Breast epithelium (tissue), 4 donors: ENCODE measurements around the gene ELAVL4. TPM values are rescaled to one million over a fixed set of nuclear protein-coding genes. Genes with fewer than 3 reads are reported as not detected.

Source experiments
- DNase-seq, 2 donors: peaks; one replicate each; pipeline ENCODE4 v3.0.0-alpha.2; 2019; ENCODE audit warnings: low spot score in 2 of 2
- H3K27ac ChIP-seq, 2 donors: fragments of 200-600 bp; sonication (generic) in 1 of 2; one replicate each; pipeline ENCODE4 v1.5.1; 2016 to 2019; ENCODE audit warnings: mild to moderate bottlenecking in 1 of 2
- H3K27me3 ChIP-seq, 2 donors: fragments of 200-600 bp; sonication (generic) in 1 of 2; one replicate each; pipeline versions ENCODE4 v1.5.1 to v1.6.0; 2017 to 2019; ENCODE audit warnings: control low read depth in 1 of 2, mild to moderate bottlenecking in 1 of 2
- H3K36me3 ChIP-seq: fragments of 200-600 bp; one replicate; pipeline ENCODE4 v1.5.1; 2019
- H3K4me1 ChIP-seq, 2 donors: fragments of 200-600 bp; sonication (generic); one replicate each; pipeline ENCODE4 v1.5.1; 2016 to 2019; ENCODE audit warnings: control low read depth in 1 of 2
- H3K4me3 ChIP-seq, 3 donors: fragments of 200-600 bp; sonication (generic); 1 replicate in 2 of 3; 2 replicates in 1 of 3; pipeline ENCODE4 v1.5.1; 2016 to 2019; ENCODE audit warnings: mild to moderate bottlenecking in 3 of 3, moderate library complexity in 2 of 3
- H3K9me3 ChIP-seq, 2 donors: fragments of 200-600 bp; sonication (generic) in 1 of 2; one replicate each; pipeline ENCODE4 v1.5.1; 2016 to 2019; ENCODE audit warnings: control low read depth in 1 of 2
- POLR2A ChIP-seq: fragments of 450-650 bp; IDR thresholded peaks from one replicate; pipeline ENCODE4 v1.6.1; 2016; ENCODE audit warnings: antibody characterized with exemption, mild to moderate bottlenecking, moderate library complexity
- POLR2AphosphoS5 ChIP-seq, 3 donors: sonication (generic); formaldehyde crosslinking; IDR thresholded peaks; one replicate each; pipeline ENCODE4 v1.6.1; 2017; ENCODE audit warnings: antibody characterized with exemption in 3 of 3
- intact Hi-C: fragments of 100-400 bp; cut with DNase I; formaldehyde crosslinking; loops from one replicate; pipeline ENCODE4 v1.15.1; 2023; ENCODE audit warnings: low total_unique reads
- total RNA-seq, 3 donors: library from RNA; depleted of rRNA; stranded (reverse); fragments of >200 nt; gene quantifications; one replicate each; pipeline ENCODE4 v1.1.0, GENCODE V29; 2016
- TF ChIP-seq, protein P1 (sequence below), 3 donors: fragments of 450-650 bp; IDR thresholded peaks; one replicate each; pipeline ENCODE4 v1.5.1; 2016 to 2017; ENCODE audit warnings: antibody characterized with exemption in 3 of 3, mild to moderate bottlenecking in 3 of 3, moderate library complexity in 3 of 3

The ELAVL4 gene
- total RNA-seq, 3 donors from 2014 or later = not detected

DNA sequence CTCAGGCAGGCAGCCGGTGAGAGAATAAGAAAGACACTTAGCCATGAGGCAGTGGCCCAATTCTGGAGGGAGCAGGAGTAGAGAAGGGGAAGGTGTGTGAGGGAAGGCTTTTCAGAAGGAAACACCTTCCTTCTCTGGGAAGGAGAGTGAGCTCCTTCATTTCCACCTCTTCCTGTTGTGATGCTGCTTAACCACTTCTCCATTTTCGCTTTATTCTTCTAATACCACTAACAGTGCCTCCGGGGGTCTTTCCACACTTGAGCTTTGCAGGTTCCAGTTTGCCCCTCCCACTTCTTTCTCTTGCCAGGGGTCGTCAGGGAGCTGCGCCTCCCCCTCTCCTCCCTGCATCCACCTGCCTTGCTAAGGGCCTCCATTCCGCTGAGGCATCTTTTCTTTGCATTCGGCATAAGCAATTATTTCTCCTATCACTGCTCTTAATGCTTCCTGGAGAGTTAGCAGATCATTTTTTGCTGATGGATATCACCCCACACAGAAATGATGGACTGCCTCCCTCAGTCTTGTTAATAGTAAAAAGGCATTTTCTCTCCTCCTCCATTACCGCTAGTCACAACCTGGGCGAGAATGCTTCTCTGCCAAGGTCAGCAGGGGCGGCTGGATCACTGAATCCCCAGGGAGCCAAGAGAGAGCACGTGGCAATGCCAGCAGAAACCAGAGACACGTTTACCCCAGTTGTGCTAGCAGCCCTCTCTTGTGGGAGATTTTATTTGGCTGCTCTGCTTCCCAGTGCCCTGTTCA, 74.8 kb downstream of the ELAVL4 start:
- DNase-seq = no peak
- TF ChIP-seq, protein P1, sequence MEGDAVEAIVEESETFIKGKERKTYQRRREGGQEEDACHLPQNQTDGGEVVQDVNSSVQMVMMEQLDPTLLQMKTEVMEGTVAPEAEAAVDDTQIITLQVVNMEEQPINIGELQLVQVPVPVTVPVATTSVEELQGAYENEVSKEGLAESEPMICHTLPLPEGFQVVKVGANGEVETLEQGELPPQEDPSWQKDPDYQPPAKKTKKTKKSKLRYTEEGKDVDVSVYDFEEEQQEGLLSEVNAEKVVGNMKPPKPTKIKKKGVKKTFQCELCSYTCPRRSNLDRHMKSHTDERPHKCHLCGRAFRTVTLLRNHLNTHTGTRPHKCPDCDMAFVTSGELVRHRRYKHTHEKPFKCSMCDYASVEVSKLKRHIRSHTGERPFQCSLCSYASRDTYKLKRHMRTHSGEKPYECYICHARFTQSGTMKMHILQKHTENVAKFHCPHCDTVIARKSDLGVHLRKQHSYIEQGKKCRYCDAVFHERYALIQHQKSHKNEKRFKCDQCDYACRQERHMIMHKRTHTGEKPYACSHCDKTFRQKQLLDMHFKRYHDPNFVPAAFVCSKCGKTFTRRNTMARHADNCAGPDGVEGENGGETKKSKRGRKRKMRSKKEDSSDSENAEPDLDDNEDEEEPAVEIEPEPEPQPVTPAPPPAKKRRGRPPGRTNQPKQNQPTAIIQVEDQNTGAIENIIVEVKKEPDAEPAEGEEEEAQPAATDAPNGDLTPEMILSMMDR (IDR thresholded peaks at IDR 0.05) = no peak
- TF ChIP-seq POLR2AphosphoS5 (IDR thresholded peaks at IDR 0.05) (no peak), POLR2A (no peak)
- Histone ChIP-seq H3K36me3 (no peaks in the 10 kb centered on the region), H3K27ac (no peak overlapping the region), H3K4me1 (no peaks in the 10 kb centered on the region), H3K27me3 (no peaks in the 10 kb centered on the region), H3K4me3 (no peak overlapping the region), H3K9me3 (no peaks in the 10 kb centered on the region)
- intact Hi-C loops = loop anchor here (2.0 kb wide), 1 partner anchor 37 kb away; no protein-coding TSS in a partner anchor

GRCh38 chr1:50189369-50189768, 80.6 kb downstream of the ELAVL4 start:
- intact Hi-C loops = no loop called here
- H3K36me3 ChIP-seq = no peaks in the 10 kb centered on the region
- TF ChIP-seq, protein P1 (IDR thresholded peaks at IDR 0.05) = no peak
- TF ChIP-seq POLR2AphosphoS5 (IDR thresholded peaks at IDR 0.05) (no peak), POLR2A (no peak)
- no peak overlapping the region for H3K4me3 ChIP-seq
- H3K9me3 ChIP-seq = no peaks in the 10 kb centered on the region
- H3K27me3 ChIP-seq = peaks cover 0 to 1% of the 10 kb centered on the region in 2 donors
- no peak overlapping the region for H3K27ac ChIP-seq
- no peaks in the 10 kb centered on the region for H3K4me1 ChIP-seq
- no peak for DNase-seq

DNA sequence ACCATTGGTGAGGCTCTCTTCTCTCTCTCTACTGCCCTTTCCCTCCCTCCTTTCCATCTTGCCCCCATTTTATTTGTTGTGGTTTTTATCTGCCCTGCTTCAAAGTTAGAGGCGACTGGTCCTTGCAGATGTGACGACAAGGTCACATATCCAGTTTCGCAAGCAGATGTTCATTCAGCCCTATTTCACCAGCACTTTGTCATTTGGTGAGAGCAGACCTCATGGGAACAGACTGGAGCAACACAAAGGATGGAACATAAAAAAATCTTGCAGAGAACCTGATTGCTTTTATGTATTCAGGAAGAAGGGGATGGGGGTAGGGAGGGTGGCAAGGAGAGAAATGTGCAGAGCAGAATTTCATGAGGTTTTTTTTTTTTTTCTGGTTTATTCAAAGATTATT, 84.3 kb downstream of the ELAVL4 start:
- no peaks in the 10 kb centered on the region for H3K9me3 ChIP-seq
- H3K4me3 ChIP-seq = no peak overlapping the region
- no peak for DNase-seq
- H3K36me3 ChIP-seq = no peaks in the 10 kb centered on the region
- intact Hi-C loops = no loop called here
- H3K4me1 ChIP-seq = no peaks in the 10 kb centered on the region
- H3K27ac ChIP-seq = no peak overlapping the region
- H3K27me3 ChIP-seq = peaks cover 0 to 10% of the 10 kb centered on the region in 2 donors
- TF ChIP-seq POLR2AphosphoS5 (IDR thresholded peaks at IDR 0.05) (no peak), POLR2A (no peak)
- TF ChIP-seq, protein P1 (IDR thresholded peaks at IDR 0.05) = no peak

DNA sequence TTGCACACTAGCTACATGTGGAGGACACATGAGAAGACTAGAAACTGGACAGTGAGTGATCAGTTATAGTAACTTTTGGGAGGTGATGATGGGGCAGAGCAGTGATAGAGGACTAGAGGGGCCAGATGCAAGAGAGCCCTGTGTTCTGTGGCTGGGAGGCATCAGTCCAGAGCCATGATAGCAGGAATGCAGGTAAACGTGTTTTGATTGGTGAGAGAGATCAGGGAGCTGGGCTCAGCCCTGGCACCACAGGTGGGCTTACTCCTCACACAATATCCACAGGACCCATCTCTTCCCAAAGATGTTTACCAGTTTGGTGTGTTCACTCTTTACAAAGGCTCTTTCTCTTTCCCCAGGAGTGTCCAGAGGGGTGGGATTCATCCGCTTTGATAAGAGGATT, 86.5 kb downstream of the ELAVL4 start:
- Histone ChIP-seq H3K9me3 (no peaks in the 10 kb centered on the region), H3K4me1 (no peaks in the 10 kb centered on the region), H3K4me3 (no peak overlapping the region), H3K36me3 (no peaks in the 10 kb centered on the region), H3K27me3 (peaks cover 0 to 10% of the 10 kb centered on the region in 2 donors), H3K27ac (no peak overlapping the region)
- no peak for DNase-seq
- intact Hi-C loops = no loop called here
- no peak for TF ChIP-seq POLR2A
- TF ChIP-seq, protein P1 (IDR thresholded peaks at IDR 0.05) = no peak
- no peak for TF ChIP-seq POLR2AphosphoS5 (IDR thresholded peaks at IDR 0.05)

- Histone ChIP-seq H3K27ac (no peak overlapping the region), H3K27me3 (peaks cover 0 to 10% of the 10 kb centered on the region in 2 donors), H3K36me3 (no peaks in the 10 kb centered on the region), H3K4me1 (no peaks in the 10 kb centered on the region), H3K9me3 (no peaks in the 10 kb centered on the region), H3K4me3 (no peak overlapping the region)
- TF ChIP-seq POLR2AphosphoS5 (IDR thresholded peaks at IDR 0.05) (no peak), POLR2A (no peak)
- TF ChIP-seq, protein P1 (IDR thresholded peaks at IDR 0.05) = no peak
- intact Hi-C loops = no loop called here
- no peak for DNase-seq
Observed at GRCh38 chr1:50196081-50196480, 87.4 kb downstream of the ELAVL4 start.
